HG02938 (cell line): ENCODE data around the gene GAMT.

Source experiments
- ATAC-seq: cut with Tn5 transposase; IDR thresholded peaks from one replicate; pipeline ENCODE4 v1.9.1; 2021; ENCODE audit warnings: mild to moderate bottlenecking, moderate library complexity; ENCODE audit not compliant: unreplicated experiment

GAMT gene

DNA sequence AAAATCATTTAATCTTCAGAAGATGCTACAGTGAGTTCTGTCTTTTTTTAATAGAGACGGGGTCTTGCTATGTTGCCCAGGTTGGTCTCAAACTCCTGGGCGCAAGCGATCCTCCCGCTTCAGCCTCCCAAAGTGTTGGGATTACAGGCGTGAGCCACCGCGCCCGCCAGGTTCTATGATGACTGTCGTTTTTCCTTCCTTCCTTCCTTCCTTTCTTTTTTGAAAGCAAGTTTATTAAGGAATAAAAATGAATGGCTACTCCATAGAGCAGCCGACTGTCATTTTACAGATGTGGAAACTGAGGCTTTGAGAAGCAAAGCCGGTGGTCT is 511 bp upstream of the GAMT start:
- ATAC-seq: no peak

DNA sequence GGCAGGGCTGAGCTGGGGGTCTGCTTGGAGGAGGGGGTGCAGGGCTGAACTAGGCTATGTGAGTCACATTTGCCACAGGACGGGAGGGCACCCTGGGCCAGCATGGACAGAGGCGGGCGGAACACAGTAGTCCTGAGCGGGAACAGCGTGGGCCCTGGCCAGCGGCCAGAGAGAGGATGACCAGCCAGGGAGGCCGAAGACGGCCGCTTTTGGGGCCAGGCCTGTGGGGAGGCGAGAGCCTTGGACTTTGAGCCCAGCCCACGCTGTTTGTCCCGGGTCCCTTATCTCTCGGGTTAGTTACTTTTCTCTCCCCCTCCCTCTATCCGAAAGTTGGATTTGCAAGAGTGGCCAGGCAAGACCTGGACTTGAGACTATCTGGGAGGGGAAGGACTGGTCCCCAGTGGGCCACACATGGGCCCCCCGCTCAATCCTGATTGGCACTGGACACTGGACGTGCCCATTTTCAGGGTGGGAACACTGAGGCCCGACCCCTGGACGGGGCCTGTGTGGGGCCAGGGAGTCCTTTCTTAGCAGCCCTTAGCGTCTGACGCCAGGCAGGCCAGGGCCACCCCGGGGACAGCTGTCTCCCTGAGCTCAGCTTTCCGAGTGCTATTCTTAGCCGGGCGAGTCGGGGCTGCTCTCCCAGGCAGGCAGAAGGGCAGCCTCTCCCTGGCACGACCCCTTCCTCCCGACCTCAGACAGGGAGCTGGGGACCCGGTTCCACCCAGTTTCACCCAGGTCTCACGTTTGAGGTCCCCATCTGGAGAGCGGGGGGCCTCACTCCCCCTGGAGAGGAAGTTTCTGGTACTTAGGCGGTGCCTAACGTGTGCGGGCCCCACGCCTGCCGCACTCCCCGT is 833 bp downstream of the GAMT start:
- ATAC-seq: no peak

DNA sequence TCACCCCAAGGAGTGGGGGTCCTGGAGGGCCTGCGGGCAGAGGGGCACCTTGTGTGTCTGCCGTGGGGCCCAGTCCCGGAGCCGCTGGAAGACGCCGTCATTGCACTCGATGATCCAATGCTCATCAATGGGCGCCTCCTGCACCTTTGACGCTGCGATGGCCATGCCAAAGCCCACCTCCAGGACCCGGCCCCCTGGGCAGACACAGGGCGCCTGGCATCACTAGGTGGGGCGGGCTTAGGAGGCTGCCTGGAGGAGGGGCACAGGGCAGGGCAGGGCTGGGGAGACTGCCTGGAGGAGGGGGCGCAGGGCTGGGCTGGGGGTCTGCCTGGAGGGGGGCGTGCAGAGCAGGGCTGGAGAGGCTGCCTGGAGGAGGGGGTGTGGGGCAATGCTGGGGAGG is 1.6 kb downstream of the GAMT start:
- no peak for ATAC-seq

DNA sequence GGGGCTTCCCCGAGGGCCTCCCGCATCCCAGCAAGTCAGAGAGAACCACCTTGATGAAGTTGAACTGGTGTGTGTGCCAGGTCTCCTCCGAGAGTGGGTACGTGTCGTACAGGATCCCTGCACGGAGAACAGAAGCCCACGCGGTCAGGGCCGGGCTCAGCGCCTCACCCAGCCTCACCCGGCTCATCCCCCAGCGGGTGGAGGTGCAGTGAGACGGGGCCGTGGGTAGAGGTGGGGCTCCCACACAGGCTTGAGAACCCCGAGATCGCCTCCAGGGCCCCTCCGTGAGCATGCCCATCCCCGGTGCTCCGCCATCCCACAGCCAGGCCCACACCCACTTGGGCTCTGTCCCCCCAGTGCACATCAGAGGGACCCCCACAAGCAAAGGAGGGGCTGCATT is 2.3 kb downstream of the GAMT start:
- no peak for ATAC-seq

DNA sequence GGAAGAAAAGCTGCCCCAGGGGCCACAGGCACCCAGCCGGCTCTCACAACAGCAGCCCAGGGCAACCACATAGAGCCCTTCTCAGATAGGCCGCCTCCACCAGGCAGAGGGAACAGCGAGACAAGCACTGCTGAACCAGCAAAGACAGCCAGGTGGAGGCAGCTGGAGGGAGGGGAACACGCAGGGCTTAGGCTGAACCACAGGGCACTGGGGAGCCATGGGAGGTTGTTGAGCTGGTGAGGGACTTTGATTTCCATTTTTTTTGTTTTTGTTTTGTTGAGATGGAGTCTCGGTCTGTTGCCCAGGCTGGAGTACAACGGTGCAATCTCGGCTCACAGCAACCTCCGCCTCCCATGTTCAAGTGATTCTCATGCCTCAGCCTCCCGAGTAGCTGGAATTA is 3.5 kb downstream of the GAMT start:
- no peak for ATAC-seq

DNA sequence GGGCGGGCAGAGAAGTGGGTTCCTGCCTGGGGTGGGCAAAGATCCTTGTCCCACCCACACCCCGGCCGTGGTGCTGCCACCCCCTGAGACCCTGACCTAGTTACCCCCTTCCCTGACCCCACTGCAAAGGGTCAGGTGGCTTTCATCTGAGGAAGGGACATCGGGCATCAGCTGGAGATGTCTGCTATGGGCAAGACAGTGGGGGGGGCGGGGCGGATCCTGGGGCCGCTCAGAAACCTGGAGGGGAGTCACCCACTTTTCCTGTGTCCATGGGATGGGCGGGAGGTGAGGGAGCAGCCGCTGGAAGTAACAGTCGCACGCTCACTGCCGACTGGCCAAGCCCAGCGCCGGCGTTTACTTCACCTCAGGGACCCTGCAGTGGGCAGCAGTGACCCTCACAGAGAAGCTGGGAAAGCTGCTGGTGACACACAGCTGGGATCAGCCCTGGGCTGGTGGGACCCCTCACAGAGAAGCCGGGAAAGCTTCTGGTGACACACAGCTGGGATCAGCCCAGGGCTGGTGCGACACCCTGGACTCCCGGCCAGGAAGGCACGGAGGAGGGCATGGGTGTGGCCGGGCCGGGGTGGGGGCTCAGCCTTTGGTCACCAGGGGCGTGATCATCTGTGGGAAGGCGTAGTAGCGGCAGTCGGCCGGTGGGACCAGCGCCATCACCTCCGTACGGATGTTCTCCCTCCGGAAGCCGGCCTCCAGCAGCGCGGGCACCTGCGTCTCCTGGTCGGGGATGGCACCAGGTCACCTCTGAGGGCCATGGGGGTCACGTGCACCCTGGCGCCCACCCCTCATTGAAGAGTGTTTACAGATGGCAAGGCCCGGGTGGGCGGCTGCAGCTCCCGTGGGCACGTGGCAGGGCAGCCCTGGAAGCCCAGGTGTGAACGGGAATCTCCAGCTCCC is 4.3 kb downstream of the GAMT start:
- ATAC-seq: no peak

DNA sequence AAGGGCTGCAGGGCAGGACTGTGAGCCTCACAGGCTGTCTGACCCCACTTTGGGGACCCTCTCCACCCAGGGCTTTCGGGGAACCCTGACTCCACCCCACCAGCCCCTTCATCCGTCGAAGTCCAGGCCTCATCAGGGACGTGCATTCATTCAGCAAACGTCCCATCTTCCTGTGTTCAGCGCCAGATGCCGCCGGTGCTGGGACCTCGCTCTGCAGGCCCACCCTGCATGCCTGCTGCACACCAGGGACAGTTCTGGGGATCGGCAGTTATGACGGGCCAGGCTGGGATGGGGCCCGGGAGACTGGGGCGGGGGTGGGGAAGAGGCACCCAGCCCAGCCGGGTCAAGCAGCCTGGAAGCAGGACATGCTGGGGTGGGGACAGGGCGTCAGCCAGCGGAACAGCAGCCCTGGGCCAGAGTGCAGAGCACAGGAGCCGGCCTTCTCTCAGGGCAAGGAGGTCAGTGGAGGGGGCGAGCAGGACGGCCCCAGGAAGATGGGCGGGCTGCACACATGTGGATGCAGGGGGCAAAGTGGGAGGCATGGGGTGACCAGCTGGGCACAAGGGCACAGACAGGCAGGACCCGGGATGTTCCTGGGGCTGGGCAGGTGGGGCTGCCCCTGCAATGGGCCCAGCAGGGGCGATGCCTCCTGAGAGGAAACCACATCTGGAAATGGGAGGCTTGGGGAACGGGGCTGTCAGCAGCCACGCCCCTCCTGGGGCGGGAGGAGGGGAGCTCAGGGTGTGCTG is 5.1 kb downstream of the GAMT start:
- ATAC-seq: no peak

DNA sequence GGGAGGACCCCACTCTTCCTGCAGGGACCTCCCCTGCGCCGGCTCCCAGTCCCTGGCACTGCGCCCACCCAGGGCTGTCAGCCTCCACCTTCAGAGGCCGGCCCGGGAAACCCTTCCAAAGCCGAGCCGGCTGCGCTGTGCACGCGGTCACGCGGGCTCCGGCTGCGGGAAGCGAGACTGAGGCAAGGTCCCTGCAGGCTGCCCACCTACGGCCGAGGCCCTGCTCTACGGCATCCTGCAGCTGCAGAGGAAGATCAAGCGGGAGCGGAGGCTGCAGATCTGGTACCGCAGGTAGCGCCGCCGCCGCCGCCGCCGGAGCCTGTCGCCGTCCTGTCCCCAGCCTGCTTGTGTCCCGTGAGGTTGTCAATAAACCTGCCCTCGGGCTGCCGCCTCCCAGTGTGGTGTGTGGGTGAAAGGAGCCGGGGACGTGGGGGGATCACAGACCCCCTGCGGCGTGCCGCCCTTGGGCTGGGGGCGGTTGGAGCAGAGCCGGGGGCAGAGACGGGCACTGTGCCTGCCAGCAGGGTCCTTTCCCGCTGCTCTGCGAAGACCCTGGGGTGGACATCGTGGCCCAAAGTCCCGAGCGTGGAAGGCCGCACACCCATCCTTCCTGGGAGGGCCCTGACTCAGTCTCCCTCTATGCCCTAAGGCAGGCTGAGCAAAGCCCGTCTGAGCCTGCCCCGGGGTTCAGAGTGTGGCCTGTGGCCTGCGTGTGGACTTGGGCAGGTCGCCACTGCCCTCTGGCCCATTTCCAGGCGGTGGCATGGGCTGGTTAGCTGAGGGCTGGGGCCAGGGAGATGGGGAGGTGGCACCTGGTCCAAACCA is 5.9 kb downstream of the GAMT start:
- ATAC-seq: no peak

DNA sequence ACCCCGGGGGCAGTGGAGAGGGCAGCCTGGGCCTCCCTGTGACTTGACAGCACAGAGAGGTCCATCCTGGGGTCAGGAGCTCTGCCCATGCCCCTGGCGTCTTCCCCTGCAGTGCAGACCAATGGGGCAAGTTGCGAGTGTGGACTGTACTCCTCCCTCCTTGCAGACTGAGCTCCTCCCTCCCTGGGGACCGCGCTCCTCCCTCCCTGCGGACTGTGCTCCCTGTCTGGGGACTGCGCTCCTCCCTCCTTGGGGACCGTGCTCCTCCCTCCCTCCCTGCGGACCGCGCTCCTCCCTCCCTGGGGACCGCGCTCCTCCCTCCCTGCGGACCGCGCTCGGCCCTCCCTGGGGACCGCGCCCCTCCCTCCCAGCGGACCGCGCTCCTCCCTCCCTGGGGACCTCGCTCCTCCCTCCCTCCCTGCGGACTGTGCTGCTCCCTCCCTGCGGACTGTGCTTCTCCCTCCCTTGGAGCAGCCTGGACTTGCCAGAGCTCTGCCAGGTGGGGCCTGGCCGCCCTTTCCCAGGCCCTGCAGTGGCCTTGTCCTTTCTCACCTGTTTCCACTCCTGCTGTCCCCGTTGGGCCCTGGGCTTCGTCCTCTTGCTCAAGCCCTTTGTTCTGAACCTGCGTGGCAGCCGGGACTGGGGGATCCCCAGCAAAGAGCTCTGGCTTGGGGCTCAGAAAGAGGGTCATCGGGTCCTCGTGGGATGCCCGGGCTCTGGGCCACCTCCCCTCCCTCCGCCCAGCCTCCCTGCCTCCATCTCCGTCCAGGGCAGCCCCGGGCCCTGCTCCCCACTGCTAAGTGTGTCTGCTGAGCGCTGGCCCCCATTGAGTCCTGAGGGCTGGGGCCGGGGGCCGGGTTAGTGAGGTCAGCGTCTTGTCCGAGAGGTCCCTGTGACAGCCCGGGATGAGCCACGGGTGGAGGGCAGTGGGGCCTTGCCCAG is 6.8 kb downstream of the GAMT start:
- no peak for ATAC-seq

DNA sequence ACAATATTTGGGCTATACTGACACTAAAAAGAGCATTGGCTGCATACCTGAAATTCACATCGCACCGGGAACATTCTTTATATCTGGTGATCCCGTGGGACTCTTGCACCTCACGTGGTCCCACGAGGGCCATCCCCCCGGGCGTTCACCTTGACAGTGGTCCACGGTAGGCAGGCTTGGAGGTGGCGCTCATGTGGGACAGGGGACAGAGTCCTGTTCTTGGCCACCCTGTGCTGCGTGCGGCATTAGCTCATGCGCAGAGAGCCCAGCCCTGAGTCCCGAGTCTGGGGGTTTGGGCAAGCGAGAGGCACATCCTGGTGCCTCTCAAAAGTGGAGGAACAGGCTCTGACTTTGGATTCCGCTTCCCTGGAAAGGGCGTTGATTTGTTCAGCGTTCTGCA is 7.5 kb downstream of the GAMT start:
- no peak for ATAC-seq

DNA sequence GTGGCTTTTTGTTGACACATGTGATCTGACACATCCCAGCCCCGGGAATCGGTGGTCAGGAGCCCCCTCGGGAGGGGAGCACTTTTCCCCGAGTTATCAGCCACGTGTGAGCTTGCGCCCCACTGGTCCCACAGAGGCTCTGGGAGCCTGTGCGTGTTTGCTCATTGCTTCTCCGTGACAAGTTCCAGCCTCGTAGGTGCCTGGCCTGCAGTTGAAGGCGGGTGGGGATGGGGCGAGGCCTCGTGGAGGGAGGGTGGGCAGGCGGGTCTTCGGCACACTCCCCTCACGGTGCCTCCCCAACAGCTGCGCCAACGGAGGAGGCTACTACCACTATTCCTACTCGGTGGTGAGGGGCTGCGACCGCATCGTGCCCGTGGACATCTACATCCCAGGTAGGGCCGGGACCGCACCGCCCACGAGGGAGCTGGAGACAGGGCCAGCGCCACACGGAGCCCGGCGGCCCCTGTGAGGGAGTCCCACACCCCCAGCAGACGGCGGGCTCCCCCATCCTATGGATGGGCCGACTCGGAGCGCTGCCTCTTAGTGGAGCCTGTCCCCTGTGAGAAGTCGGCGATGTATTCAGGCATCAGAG is 8.3 kb downstream of the GAMT start:
- no peak for ATAC-seq

DNA sequence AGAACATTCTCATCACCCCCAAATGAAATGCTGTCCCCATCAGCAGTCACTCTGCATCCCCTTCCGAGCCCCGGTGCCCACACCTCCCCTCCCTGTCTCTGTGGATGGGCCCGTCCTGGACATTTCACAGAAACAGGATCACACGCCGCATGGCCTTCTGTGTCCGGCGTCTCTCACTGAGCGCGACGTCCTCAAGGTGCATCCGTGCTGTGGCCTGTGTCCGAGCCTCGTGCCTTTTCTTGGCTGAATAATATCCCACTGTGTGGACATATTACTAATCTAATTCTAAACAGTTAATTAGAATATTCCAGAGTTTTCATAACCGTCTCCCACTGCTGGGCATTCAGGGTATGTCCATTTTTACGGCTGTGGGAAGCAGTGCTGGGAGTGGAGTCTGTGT is 8.9 kb downstream of the GAMT start:
- ATAC-seq: no peak

DNA sequence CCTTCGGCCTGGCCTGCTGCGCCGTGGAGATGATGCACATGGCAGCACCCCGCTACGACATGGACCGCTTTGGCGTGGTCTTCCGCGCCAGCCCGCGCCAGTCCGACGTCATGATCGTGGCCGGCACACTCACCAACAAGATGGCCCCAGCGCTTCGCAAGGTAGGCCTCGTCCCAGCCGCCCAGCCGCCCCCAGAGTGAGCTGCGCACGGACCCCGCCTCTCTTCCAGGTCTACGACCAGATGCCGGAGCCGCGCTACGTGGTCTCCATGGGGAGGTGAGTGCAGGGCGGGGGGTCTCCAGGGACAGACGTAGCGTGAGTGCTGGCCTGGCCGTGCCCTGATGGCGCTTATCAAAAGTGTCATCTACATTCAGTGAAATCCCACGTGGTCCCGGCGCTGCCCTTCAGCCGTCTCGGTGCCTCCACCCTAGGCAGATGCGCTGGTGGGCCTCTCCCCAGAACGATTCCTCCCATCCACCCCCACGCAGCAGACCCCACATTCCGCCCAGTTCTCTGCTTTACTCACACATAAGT is 10.4 kb downstream of the GAMT start:
- ATAC-seq: no peak

DNA sequence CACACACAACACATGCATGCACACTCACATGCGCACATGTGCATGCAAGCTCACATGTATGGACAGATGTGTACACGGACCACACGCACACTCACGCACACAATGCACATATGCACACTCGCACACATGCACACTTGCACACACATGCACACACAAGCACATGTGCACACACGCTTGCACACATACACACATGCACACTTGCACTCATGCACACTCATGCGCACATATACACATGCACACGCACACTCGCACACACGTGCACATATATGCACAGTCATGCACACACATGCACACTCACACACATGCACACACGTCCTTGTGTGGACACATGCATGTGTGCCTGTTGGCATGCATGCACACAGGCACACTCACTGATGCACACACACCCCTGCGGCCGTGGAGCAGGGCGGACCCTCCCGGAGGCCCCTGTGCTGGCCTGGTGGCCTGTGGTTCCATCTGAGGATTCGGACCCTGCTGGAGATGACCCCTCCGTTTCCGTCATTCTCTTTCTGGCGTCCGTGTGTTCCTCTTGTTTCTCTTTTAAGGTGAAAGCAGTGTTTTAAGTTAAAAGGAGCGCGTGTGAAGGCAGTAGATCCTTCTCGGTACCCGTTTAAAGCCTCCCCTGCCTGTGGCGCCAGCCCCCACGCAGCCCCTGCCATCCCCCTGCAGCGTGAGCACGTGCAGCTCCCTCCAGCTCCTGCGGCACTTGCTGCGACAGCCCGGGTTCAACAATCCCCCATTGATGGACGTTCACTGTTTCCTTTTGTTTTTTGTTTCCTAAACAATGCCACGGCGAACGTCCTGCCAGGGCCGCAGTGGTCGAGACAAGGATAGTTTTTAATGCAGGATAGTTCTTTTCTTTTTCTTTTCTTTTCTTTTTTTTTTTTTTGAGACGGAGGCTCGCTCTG is 12.1 kb downstream of the GAMT start:
- ATAC-seq: no peak

DNA sequence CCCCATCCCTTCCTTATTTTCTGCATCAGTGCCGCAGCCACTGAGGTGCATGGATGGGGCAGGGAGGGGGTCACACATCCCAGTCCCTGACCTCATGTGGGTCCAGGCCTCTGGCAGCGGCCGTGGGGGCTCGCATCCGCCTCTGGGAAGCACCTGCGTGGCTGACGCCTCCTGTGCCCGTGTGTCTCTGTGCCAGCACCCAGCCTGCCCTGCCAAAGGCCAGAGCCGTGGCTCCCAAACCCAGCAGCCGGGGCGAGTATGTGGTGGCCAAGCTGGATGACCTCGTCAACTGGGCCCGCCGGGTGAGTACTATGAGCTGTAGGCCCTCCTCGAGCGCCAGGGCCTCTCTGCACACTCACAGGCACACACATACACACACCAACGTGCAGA is 12.7 kb downstream of the GAMT start:
- no peak for ATAC-seq

DNA sequence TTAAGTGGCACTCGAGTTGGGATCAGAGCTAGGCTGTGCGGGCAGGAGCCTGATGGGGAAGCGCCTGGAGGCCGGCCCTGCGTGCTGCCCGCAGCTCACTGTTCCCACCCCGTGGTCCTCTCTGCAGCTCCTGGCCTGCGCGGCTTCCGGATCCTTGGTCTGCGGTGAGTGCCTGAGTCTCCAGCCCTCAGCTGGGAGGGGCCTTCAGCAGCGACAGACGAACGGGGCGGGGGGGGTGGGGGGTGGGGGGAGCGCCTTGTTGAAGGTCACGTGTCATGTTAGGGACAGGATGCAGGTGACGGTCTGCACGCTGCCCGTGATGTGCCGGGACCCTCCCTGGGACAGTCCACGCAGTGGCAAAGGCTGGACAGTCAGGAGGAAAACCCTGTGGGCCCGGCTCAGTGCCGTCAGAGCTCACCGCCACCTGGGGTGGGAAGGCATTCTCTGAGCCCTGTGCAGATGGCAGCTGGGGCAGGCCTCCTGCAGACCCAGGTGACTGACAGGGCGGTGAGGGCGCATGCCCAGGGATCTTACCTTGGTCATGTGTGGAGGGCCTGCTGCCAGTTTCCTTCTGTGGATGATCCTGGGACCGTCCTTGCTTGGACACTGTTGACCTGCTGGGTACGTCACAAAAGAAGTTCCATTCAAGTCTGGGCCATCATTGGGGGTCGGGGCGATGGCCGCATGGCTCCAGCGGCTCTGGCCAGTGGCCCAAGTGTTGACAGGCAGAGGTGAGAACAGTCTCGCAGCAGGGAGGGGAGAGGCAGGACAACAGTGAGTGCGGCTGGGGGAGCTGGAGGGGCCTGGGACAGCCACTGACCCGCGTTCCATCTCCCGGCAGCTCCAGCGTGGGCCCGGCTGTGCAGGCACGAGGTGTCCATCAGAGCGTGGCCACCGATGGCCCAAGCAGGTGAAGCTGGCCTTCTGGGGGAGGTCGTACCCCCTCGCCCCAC is 13.4 kb downstream of the GAMT start:
- no peak for ATAC-seq
